IMR-90 (cell line): Measurements from ENCODE around the gene CCNB2.

Experiments
- MAZ ChIP-seq: IDR thresholded peaks from 2 replicates; pipeline ENCODE4 v1.6.1; 2012; ENCODE audit warnings: low read depth, mild to moderate bottlenecking, low read length, improper control_type of control experiment, moderate library complexity, borderline replicate concordance
- MXI1 ChIP-seq: IDR thresholded peaks from 2 replicates; pipeline ENCODE4 v1.6.1; 2012; ENCODE audit warnings: low read depth, mild to moderate bottlenecking, low read length, moderate library complexity, borderline replicate concordance
- POLR2A ChIP-seq: IDR thresholded peaks from 2 replicates; pipeline ENCODE4 v1.6.1; 2012; ENCODE audit warnings: mild to moderate bottlenecking, low read depth, low read length
- TF ChIP-seq, protein P1 (sequence below): conservative IDR thresholded peaks from 2 replicates; pipeline ENCODE4 v1.5.1; 2012; ENCODE audit warnings: mild to moderate bottlenecking, low read depth, low read length, improper control_type of control experiment

DNA sequence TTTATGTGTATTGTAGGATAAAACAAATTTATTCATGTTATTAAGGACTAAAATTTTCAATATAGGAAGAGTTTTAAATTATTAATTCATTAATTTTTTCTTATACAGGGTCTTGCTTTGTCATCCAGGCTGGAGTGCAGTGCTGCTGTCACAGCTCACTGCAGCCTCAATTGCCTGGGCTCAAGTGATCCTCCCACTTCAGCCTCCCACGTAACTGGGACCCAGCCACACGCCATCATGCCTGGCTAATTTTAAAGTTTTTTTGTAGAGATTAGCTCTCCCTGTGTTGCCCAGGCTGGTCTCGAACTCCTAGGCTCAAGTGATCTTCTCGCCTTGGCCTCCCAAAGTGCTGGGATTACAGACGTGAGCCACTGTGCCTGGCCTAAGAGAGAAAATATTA, 14.7 kb downstream of the CCNB2 start:
- TF ChIP-seq, protein P1, sequence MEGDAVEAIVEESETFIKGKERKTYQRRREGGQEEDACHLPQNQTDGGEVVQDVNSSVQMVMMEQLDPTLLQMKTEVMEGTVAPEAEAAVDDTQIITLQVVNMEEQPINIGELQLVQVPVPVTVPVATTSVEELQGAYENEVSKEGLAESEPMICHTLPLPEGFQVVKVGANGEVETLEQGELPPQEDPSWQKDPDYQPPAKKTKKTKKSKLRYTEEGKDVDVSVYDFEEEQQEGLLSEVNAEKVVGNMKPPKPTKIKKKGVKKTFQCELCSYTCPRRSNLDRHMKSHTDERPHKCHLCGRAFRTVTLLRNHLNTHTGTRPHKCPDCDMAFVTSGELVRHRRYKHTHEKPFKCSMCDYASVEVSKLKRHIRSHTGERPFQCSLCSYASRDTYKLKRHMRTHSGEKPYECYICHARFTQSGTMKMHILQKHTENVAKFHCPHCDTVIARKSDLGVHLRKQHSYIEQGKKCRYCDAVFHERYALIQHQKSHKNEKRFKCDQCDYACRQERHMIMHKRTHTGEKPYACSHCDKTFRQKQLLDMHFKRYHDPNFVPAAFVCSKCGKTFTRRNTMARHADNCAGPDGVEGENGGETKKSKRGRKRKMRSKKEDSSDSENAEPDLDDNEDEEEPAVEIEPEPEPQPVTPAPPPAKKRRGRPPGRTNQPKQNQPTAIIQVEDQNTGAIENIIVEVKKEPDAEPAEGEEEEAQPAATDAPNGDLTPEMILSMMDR, result no peak
- TF ChIP-seq POLR2A (no peak), MAZ (no peak), MXI1 (no peak)
